K562 (cell line): ENCODE measurements around the gene SLC5A11.

Experiments used
- RFX5 ChIP-seq: IDR thresholded peaks from 2 replicates; pipeline ENCODE4 v1.6.1; 2011; ENCODE audit warnings: low read depth, mild to moderate bottlenecking, improper control_type of control experiment, low read length
- SNRNP70 ChIP-seq: fragments of 200-400 bp; formaldehyde crosslinking; optimal IDR thresholded peaks from 2 replicates; pipeline ENCODE3; 2017; ENCODE audit warnings: low read depth, low read length
- ZBED1 ChIP-seq: IDR thresholded peaks from 2 replicates; pipeline ENCODE4 v1.6.1; 2014
- TF ChIP-seq, protein P1 (sequence below): fragments of 150-350 bp; IDR thresholded peaks from 2 replicates; pipeline ENCODE4 v1.6.1; 2014; ENCODE audit warnings: low read depth, mild to moderate bottlenecking, low read length, borderline replicate concordance
- TF ChIP-seq, protein P2 (sequence below), 3 experiments: IDR thresholded peaks in 2 of 3; conservative IDR thresholded peaks in 1 of 3; 2 replicates each; pipeline ENCODE4 v1.5.1; 2011 to 2012; ENCODE audit warnings: low read length in 3 of 3, mild to moderate bottlenecking in 3 of 3, control low read depth in 2 of 3, improper control_type of control experiment in 1 of 3, inconsistent platforms in 1 of 3, low read depth in 1 of 3, mixed read lengths in 1 of 3, moderate library complexity in 1 of 3; ENCODE audit not compliant: insufficient read depth in 2 of 3

DNA sequence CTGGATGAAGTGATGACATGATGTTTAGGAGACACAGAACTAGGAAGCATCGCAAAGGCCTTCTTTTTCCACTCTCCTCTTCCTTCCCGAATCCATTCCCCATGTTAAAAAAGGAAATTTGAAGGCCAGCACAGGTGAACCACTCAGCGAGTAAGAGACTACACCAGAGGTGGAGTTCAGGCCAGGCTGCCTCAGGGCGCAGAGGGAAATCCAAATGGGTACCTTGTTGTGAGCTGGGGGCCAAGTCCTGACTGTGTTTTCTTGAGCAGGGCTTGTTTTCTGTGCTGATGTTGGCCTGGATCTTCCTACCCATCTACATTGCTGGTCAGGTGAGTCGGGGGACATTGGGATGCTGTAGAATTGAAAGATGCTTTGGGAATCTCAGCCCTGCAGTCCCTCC lies 26.1 kb downstream of the SLC5A11 start:
- TF ChIP-seq ZBED1 = no peak
- TF ChIP-seq, protein P1, sequence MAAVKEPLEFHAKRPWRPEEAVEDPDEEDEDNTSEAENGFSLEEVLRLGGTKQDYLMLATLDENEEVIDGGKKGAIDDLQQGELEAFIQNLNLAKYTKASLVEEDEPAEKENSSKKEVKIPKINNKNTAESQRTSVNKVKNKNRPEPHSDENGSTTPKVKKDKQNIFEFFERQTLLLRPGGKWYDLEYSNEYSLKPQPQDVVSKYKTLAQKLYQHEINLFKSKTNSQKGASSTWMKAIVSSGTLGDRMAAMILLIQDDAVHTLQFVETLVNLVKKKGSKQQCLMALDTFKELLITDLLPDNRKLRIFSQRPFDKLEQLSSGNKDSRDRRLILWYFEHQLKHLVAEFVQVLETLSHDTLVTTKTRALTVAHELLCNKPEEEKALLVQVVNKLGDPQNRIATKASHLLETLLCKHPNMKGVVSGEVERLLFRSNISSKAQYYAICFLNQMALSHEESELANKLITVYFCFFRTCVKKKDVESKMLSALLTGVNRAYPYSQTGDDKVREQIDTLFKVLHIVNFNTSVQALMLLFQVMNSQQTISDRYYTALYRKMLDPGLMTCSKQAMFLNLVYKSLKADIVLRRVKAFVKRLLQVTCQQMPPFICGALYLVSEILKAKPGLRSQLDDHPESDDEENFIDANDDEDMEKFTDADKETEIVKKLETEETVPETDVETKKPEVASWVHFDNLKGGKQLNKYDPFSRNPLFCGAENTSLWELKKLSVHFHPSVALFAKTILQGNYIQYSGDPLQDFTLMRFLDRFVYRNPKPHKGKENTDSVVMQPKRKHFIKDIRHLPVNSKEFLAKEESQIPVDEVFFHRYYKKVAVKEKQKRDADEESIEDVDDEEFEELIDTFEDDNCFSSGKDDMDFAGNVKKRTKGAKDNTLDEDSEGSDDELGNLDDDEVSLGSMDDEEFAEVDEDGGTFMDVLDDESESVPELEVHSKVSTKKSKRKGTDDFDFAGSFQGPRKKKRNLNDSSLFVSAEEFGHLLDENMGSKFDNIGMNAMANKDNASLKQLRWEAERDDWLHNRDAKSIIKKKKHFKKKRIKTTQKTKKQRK = no peak
- TF ChIP-seq SNRNP70 = no peak
- TF ChIP-seq, protein P2, sequence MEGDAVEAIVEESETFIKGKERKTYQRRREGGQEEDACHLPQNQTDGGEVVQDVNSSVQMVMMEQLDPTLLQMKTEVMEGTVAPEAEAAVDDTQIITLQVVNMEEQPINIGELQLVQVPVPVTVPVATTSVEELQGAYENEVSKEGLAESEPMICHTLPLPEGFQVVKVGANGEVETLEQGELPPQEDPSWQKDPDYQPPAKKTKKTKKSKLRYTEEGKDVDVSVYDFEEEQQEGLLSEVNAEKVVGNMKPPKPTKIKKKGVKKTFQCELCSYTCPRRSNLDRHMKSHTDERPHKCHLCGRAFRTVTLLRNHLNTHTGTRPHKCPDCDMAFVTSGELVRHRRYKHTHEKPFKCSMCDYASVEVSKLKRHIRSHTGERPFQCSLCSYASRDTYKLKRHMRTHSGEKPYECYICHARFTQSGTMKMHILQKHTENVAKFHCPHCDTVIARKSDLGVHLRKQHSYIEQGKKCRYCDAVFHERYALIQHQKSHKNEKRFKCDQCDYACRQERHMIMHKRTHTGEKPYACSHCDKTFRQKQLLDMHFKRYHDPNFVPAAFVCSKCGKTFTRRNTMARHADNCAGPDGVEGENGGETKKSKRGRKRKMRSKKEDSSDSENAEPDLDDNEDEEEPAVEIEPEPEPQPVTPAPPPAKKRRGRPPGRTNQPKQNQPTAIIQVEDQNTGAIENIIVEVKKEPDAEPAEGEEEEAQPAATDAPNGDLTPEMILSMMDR (IDR thresholded peaks at IDR 0.05 in 2 of 3, conservative IDR thresholded peaks at IDR 0.05 in 1 of 3; ENCODE audit: insufficient read depth in 2 of 3, low read depth in 1 of 3, low read length in 3 of 3) = no peak
- TF ChIP-seq RFX5 = no peak
